ENCODE measurements around the gene OVOL2.
"Not testable (repeated sequence)": the region's sequence is repeated elsewhere in the genome, so short reads cannot be mapped to it uniquely, and the experiment has no call there.

Gene OVOL2

DNA sequence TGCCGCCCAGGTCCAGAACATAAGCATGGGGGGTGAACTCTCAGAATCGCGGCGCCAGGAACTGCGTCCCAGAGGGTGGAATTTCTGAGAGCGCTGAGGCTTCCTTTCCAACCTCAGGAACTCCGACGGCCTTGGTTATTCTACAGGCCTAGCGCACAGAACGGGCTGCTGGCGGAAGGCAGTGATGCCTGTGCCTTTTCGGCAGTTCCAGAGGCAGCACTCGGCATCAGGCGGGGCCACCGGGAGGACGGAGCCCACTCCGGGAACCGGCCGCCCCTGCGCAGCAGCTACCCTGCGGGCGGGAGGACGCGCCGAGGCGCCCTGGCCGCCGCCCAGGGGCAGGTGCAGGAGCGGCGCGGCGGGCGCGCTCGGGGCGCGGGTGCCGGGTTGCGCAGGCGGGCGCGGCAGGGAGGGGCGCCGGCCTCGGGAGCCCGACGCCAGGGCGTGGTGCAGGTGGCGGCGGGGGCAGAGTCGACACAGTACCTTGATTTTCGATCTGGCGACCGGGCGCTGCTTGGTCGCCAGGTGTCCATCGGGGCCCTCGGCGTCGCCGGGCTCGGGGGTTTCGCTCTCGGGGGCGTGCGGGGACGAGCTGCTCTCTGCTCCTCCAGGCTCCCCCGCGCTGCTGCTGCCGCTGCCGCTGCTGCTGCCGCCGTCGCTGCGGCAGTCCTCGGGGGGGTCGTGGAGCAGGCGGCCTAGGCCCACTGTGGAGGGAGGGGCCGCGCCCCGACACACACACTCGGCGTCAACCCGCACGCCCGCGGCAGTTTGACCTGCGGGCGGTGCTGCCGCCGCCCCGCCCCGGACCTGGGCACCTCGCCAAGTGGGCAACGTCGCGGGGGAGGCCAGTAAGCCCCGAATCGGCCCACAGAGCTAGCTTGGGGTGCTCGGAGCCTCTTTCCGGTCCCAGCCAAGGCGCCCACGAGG is 1.3 kb downstream of the OVOL2 start:
- no peak for DNase-seq

- DNase-seq = no peak
These were observed 2.5 kb downstream of the OVOL2 start for GRCh38 chr20:18055261-18055660.

DNA sequence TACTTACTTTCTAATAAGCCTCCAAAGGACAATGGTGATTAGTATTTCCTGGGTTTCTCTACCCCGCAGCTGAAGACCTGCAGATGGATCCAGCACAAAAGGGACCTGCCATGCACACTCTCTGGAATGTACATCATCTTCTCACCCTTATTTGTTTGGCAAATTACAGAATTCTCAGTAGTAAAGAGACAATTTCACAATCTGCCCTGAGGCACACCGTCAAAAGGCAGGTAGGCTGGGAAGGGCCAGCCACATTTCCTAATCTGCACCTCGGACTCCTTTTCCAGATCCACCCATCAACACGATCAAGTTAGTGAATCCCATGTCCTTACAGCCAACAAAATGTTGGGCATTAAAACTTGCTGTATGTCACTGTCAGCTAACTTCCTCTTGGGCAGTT is 4.9 kb downstream of the OVOL2 start:
- DNase-seq = no peak

DNA sequence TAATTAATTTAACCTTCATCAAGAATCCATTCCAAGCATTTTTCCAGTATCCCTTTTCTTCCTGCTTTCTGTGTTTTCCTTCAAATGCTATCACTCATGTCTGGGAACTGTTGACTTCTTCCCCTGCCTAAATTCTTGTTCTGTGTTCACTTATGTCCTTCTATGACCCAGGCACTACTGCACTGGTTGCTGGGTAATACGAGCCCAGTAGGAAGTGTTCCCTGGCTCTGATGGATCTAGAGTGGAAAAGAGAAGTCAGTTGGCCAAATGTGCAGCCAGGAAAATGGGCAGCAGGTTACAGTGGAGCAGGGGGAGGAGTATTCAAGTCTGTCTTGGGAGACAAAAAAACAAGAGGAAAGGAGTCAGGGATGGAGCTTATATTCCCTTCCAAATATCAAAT is 7.1 kb downstream of the OVOL2 start:
- no peak for DNase-seq

DNA sequence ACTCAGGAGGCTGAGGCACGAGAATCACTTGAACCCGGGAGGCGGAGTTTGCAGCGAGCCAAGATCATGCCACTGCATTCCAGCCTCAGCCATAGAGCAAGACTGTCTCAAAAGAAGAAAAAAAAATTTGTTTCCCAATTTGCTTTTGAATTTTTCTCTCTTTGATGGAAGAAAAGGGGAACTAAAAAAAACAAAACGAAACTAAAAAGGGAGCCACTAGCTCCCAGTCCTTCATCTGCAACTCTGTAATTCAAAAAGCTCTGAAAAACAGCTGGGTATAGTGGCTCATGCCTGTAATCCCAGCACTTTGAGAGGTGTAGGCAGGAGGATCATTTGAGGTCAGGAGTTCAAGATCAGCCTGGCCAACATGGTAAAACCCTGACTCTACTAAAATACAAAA is 9.5 kb downstream of the OVOL2 start:
- DNase-seq = no peak

DNA sequence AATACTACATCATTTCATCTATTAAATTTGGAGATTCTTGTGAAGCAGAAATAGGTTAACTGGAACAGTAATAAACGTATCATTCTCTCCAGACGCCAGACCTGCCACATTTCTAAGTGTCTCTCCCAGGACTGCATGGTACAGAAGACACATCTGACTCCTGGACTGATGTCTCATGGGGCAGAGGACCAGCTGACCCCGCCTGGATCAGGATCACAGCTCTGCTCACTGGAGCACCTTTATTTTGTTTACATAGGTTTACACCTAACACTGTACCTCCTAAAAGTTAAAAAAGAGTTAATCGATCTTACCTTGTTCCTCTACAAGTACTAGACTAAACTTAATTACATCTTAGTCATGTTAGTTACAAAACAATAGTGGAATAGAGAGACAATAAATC is 11.2 kb downstream of the OVOL2 start:
- no peak for DNase-seq

DNA sequence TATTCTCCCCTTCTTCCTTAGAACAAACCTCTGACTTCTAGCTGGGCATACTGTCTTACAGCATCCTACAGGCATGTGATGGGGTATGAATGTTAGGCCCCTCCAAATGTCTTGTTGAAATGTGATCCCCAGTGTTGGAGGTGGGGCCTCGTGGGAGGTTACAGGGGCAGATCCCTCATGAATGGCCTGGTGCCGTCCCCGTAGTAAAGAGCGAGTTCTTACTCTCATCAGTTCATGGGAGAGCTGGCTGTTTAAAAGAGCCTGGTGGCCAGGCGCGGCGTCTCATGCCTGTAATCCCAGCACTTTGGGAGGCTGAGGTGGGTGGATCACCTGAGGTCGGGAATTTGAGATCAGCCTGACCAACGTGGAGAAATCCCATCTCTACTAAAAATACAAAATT is 15.5 kb downstream of the OVOL2 start:
- DNase-seq = no peak

DNA sequence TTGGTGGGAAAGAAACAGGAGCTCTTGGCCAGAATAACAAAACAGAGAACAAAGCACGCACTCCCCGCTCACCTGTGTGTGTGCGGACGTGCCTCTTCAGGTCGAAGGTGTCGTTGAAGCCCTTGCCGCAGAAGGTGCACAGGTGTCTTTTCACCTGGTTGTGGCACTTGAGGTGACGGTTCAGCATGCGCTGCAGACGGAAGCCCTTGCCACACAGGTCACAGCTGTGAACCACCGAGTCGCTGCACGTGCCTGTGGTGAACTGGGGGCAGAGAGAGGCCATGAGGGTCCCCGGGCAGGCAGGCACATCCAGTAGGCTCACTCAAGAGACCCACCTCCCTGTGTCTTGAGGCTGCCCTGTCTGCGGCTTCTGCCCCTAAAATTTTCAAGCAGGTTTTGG is 16.3 kb downstream of the OVOL2 start:
- no peak for DNase-seq

GRCh38 chr20:18039063-18039462 is 18.7 kb downstream of the OVOL2 start:
- DNase-seq = no peak

DNA sequence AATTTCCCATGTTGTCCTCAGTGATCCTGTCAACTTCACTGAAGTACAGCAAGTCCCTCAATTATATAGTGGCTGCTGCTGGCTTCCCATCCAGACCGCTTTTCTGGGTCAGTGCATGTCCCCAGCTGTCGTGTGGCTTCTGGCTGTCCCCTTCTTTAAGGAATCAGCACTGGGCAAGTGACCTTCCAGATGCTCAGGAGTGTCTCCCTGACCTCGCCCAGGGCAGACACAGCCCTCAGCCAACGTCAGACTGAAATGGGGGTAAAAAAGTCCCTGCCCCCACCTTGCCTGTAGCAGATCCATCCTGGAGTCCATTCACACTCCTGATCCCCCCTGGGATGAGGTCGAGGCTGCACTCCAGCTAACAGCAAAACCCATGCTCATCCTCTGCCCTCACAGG is 23.7 kb downstream of the OVOL2 start:
- DNase-seq = no peak

GRCh38 chr20:18032977-18033892 is 24.5 kb downstream of the OVOL2 start:
- DNase-seq = no peak

- DNase-seq = no peak
These were observed 25.7 kb downstream of the OVOL2 start for GRCh38 chr20:18031888-18032509.

- no peak for DNase-seq
These were observed 26.7 kb downstream of the OVOL2 start for GRCh38 chr20:18031050-18031449.

GRCh38 chr20:18030020-18030419 is 27.7 kb downstream of the OVOL2 start:
- no peak for DNase-seq

DNA sequence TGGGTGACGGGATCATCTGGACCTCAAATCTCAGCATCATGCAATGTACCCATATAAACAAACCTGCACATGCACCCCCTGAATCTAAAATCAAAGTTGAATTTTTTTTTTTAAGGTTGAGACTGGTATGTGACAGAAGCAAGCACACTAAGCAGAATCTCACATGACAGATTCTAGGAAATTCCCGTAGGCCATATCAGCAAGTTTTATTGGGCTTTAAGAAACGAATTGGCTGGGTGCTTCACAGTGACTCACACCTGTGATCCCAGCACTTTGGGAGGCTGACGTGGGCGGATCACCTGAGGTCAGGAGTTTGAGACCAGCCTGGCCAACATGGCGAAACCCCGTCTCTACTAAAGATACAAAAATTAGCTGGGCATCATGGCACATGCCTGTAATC is 30.7 kb downstream of the OVOL2 start:
- DNase-seq = not testable (repeated sequence)

DNA sequence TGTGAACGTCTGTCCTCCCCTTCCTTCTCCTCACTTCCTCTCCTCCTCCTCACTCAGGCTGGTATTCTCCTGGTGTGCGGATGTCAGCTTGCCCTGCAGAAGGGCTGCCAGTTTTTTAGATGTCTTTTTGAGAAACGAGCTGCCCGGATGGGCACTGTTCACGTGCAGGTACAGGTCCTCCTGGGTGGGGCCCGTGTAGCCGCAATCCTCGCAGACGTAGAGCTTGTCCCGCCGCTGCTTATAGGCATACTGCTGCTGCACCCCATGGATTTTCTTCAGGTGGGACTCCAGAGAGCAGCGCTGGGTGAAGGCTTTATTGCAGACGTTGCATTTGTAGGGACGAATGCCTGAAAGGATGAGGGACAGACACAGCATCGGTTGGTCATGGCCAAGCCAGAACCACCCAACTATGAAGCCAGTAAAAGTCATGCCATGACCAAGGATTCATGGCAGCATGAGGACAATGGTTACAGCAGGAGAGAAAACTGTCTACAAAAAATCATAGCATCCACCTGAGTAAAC is 33.0 kb downstream of the OVOL2 start:
- DNase-seq = no peak

- no peak for DNase-seq
These were observed 36.8 kb downstream of the OVOL2 start for GRCh38 chr20:18020931-18021330.

DNA sequence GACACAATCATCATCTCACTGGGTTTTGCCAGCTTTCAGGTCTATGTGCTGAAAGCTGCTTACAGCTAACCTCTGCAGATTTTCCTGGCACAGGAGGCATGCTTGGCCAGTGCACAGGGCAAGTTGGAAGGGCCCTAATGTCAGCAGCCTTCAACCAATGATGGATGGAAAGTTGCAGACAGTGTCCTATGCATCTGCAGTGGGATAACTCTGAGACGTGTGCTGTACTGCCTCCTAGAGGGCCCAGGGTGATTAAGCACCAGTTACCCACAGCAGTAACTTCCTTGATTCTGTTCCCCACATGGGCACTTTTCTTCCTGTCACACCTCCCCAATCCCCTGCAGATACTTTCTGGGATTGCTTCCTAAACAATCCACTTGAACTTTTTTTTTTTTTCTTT is 38.6 kb downstream of the OVOL2 start:
- DNase-seq = no peak

GRCh38 chr20:18018100-18018499 is 39.6 kb downstream of the OVOL2 start:
- DNase-seq = no peak

DNA sequence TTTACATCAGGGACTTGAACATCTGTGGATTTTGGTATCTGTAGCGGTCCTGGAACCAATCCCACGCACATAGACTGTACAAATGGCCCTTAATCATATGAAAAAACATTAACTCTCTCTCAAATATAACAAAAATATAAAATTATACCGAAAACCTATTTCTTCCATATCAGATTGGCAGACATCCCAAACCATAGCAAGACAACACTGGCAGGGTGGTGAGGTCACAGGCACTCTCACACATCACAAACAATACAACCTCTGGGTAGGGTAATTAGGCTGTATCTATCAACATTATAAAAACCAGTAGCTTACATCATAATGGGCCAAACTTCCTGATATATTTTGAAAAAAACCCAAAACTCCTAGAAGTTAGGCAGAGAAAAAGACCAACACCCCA is 40.9 kb downstream of the OVOL2 start:
- DNase-seq = no peak

DNA sequence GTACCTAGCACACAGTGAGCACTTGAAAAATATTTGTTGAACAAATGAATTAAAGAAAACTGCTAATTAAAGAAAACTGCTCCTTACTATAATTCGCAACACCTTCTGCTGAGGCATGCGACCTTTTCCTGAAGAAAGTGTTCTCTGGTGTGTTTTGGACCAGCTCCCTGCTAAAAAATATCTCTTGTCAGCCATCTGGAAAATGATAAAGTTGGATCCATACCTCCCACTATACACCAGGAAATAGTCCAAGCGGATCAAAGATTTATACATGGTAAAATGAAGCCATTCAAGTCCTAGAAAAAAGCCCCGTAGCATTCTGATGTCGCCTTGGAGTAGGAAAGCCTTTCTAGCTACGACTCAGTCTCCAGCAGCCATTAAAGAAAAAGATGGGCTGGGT is 43.3 kb downstream of the OVOL2 start:
- DNase-seq = no peak

DNA sequence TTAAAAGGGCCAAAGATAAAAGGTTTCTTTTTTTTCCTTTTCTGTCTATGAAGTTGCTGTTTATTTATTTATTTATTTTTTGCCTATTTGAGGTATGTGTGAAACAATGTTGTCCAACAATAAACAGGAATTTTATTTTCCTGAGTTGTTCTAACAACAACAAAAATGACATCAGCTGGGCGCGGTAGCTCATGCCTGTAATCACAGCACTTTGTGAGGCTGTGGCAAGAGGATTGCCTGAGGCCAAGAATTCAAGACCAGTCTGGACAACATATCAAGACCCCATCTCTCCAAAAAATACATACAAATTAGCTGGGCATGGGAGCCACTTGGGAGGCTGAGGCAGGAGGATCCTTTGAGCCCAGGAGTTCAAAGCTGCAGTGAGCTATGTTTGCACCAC is 44.8 kb downstream of the OVOL2 start:
- DNase-seq = no peak

DNA sequence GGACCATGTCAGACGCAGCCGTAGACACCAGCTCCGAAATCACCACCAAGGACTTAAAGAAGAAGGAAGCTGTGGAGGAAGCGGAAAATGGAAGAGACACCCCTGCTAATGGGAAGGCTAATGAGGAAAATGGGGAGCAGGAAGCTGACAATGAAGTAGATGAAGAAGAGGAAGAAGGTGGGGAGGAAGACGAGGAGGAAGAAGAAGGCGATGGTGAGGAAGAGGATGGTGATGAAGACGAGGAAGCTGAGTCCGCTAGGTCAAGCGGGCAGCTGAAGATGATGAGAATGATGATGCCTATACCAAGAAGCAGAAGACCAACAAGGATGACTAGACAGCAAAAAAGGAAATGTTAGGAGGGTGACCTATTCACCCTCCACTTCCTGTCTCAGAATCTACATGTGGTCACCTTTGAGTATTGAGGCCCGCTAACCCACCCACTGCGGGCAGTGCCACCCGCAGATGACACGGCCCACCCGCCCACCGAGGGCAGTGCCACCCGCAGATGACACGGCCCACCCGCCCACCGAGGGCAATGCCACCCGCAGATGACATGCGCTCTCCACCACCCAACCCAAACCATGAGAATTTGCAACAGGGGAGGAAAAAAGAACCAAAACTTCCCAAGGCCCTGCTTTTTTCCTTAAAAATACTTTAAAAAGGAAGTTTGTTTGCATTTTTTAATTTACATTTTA is 45.6 kb downstream of the OVOL2 start:
- DNase-seq = no peak
